Neural crest cell (in vitro differentiated cells): ENCODE results near the gene CMTM1. TPM values are rescaled to one million over a fixed set of nuclear protein-coding genes. Genes with fewer than 3 reads are reported as not detected.
A peak's percentile ranks its signal among the peaks of the same experiment; 100 is the strongest.

Experiments
- DNase-seq: peaks from one replicate; pipeline ENCODE4 v3.0.0; 2021; ENCODE audit warnings: low read depth, mixed read lengths, low spot score
- H3K27ac Mint-ChIP-seq: one replicate; pipeline ENCODE4 v1.8.0; 2021; ENCODE audit warnings: mild to moderate bottlenecking, mixed read lengths; ENCODE audit not compliant: unreplicated experiment
- H3K27me3 Mint-ChIP-seq: 2 replicates; pipeline ENCODE4 v1.8.0; 2021; ENCODE audit warnings: low read depth, mild to moderate bottlenecking, mixed read lengths
- H3K36me3 Mint-ChIP-seq: 2 replicates; pipeline ENCODE4 v1.8.0; 2021; ENCODE audit warnings: low read depth, mild to moderate bottlenecking, mixed read lengths
- H3K4me1 Mint-ChIP-seq: 2 replicates; pipeline ENCODE4 v1.8.0; 2021; ENCODE audit warnings: mixed read lengths
- H3K4me3 Mint-ChIP-seq: one replicate; pipeline ENCODE4 v1.8.0; 2021; ENCODE audit warnings: mild to moderate bottlenecking, mixed read lengths
- H3K9me3 Mint-ChIP-seq: 2 replicates; pipeline ENCODE4 v1.8.0; 2021; ENCODE audit warnings: mixed read lengths
- total RNA-seq: library from RNA; stranded (reverse); gene quantifications from 2 replicates; pipeline ENCODE4 v1.2.1, GENCODE V29; 2021
- TF ChIP-seq, protein P1 (sequence below): fragments of 200-600 bp; sonication (generic); conservative IDR thresholded peaks from 2 replicates; pipeline ENCODE4 v1.5.0; 2021; ENCODE audit warnings: antibody characterized with exemption, mild to moderate bottlenecking

CMTM1 gene
- total RNA-seq, 1 donor from 2014 or later = 17.1 TPM

DNA sequence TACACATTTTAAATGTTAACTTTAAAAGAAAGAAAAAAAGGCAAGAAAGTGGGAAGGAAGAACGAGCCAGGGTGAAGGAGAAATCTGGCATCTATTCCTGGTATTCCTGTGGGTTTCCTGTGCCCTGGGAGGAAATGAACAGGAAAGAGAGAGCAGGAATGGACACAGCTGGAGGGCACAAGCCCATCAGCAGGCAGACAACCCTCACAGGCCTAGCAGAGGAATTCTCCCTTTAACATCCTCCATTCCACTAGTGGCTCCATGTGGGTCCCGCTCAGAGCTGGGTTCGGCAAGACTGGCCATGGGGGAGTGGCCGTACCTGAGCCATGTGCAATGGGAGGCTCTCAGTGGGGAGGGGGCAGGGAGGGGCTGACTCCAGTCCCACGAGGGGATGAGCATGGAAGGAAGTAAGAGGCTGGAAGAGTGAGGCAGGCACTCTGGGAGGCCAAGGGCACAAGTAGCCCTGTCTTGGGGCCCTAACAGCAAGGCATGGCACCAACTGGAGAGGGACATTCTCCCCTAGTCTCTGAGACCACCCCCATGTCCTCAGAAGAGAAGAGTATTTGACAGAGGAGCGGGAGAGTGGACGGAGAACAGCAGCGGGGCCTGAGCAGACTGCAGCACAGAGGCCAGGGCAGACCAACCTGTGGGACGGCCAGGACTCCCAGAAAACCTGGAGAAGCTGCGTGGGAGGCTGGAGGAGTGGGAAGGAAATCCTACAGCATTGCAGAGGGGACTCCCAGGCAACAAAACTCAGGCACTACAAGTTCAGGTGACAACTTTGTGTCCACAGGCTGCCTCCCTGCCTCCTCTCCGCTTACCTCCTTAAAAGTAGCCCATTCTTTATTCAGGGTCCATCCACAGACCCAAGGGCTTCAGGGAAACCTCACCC is 46.5 kb upstream of the CMTM1 start:
- H3K4me1 Mint-ChIP-seq = peaks cover 46% of the 10 kb centered on the region
- no peak overlapping the region for H3K4me3 Mint-ChIP-seq
- H3K27ac Mint-ChIP-seq = no peak overlapping the region
- no peak for DNase-seq
- TF ChIP-seq, protein P1, sequence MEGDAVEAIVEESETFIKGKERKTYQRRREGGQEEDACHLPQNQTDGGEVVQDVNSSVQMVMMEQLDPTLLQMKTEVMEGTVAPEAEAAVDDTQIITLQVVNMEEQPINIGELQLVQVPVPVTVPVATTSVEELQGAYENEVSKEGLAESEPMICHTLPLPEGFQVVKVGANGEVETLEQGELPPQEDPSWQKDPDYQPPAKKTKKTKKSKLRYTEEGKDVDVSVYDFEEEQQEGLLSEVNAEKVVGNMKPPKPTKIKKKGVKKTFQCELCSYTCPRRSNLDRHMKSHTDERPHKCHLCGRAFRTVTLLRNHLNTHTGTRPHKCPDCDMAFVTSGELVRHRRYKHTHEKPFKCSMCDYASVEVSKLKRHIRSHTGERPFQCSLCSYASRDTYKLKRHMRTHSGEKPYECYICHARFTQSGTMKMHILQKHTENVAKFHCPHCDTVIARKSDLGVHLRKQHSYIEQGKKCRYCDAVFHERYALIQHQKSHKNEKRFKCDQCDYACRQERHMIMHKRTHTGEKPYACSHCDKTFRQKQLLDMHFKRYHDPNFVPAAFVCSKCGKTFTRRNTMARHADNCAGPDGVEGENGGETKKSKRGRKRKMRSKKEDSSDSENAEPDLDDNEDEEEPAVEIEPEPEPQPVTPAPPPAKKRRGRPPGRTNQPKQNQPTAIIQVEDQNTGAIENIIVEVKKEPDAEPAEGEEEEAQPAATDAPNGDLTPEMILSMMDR = no peak
- H3K9me3 Mint-ChIP-seq = no peaks in the 10 kb centered on the region
- no peaks in the 10 kb centered on the region for H3K27me3 Mint-ChIP-seq
- peaks cover 7% of the 10 kb centered on the region for H3K36me3 Mint-ChIP-seq

DNA sequence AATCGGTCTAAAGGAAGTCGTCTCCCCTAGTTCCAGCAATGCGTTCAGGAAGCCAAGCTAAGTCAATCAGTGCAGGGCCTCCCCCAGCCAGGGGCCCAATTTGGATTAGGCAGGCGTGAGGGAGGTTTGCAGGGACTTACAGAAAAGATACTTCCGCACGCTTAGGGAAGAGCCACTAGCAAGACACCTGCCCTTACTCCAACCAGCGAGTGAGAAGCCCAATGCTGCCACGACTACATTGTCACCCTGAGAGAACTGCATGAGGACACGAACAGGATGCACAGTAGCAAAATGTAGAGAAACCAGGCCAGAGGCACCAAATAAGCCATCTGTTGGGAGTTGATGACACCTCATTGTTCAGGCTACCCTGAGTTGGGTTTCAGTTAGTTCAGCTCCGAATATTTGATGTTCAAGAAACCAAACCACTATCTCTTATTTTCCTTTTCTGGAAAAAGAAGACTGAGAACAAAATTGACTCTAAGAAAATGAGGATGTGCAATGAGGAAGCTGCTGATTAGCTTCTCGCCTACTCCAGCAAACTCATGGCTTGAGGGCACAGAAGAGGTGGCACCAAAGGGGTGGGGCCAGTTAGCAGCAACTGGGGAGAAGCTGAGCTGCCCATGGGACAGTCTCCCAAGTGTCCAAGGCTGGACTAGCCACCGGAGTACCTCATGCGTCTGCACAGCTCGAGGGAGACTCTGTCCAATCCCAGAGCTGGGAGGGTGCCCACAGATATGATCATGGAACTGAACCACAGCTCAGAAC is 45.7 kb upstream of the CMTM1 start:
- Mint-ChIP-seq H3K4me1 (peaks cover 38% of the 10 kb centered on the region), H3K27me3 (no peaks in the 10 kb centered on the region), H3K4me3 (no peak overlapping the region), H3K36me3 (peaks cover 7% of the 10 kb centered on the region), H3K27ac (no peak overlapping the region), H3K9me3 (no peaks in the 10 kb centered on the region)
- TF ChIP-seq, protein P1 = no peak
- no peak for DNase-seq

DNA sequence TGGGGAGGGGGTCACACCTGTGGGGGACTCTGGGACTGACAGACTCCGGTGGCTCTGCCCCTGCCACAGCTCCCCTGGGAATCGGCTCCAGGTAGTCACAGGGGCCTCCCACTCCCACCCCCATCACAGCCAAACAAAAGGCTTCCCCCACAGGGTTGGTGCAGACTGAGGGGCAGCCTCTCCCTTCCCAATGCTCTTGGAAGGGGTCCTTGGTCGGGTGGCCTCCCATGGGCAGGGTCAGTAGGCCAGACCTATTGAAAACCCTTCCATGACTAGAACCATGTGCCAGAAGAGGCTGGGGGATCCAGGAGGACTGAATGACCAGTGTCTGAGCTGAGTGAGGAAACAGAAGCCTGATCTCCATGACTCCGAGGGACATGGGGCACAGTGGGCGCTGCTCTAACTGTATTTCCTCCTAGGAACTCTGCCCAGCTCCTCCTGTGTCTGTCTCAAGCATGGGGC is 45.0 kb upstream of the CMTM1 start:
- Mint-ChIP-seq H3K4me1 (peaks cover 33% of the 10 kb centered on the region), H3K27me3 (no peaks in the 10 kb centered on the region), H3K27ac (peak overlapping the region; percentile 92), H3K9me3 (no peaks in the 10 kb centered on the region), H3K4me3 (no peak overlapping the region), H3K36me3 (peaks cover 10% of the 10 kb centered on the region)
- no peak for DNase-seq
- TF ChIP-seq, protein P1 = no peak

DNA sequence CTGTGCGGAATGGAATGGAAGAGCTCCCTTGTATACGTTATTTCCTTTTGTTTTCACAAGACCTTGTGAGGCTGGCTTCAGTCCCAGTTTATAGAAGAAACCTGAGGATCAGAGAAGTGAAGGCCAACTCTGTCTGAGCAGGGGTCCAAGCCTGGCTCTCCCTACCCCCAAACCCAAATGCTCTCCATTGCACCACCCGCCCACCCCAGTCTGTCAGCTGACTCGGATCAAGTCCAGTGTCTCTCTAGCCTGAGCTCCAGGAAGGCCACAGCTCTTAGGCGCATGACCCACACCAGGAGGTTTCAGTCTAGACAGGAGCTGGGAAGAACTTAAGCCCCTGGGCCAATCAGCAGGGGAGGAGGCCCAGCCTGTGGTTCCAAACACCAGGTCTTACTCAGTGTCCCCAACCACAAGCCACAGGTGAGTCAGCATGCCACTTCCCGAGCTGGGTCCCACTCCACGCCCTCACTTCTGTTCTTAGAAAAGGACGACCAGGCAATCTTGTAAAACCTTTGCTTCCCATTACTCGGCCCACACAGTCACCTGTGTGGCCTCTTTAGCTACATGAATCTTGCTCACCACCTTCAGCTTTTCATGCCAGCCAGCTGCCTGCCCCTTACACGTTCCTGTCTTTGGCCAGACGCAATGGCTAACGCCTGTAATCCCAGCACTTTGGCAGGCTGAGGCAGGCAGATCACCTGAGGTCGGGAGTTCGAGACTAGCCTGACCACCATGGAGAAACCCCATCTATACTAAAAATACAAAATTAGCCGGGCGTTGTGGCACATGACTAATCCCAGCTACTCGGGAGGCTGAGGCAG is 44.1 kb upstream of the CMTM1 start:
- H3K27ac Mint-ChIP-seq = peak overlapping the region; percentile 92

More for the DNA sequence above, 44.1 kb upstream of the CMTM1 start:
- H3K4me1 Mint-ChIP-seq = peaks cover 24% of the 10 kb centered on the region
- TF ChIP-seq, protein P1 = no peak
- H3K36me3 Mint-ChIP-seq = peaks cover 10% of the 10 kb centered on the region
- H3K9me3 Mint-ChIP-seq = no peaks in the 10 kb centered on the region
- H3K27me3 Mint-ChIP-seq = no peaks in the 10 kb centered on the region
- DNase-seq = no peak
- H3K4me3 Mint-ChIP-seq = no peak overlapping the region
